ENCODE measurements around the gene ANGPTL4. TPM values are rescaled to one million over a fixed set of nuclear protein-coding genes. Genes with fewer than 3 reads are reported as not detected.

ANGPTL4 gene
- total RNA-seq, 4 donors from 2014 or later: 4.4 to 48.2 (median 19.4) TPM

GRCh38 chr19:8320564-8321066 is 43.3 kb upstream of the ANGPTL4 start:
- Histone ChIP-seq H3K9me3 (no peaks in the 10 kb centered on the region), H3K27me3 (no peaks in the 10 kb centered on the region), H3K36me3 (peaks cover 0 to 50% of the 10 kb centered on the region in 2 donors), H3K4me3 (peak overlapping the region; percentile 81 to 82), H3K27ac (peak overlapping the region; percentile 90 to 99 (median 95)), H3K4me1 (peaks cover 0 to 52% (median 27%) of the 10 kb centered on the region in 3 donors)
- TF ChIP-seq, protein P1, sequence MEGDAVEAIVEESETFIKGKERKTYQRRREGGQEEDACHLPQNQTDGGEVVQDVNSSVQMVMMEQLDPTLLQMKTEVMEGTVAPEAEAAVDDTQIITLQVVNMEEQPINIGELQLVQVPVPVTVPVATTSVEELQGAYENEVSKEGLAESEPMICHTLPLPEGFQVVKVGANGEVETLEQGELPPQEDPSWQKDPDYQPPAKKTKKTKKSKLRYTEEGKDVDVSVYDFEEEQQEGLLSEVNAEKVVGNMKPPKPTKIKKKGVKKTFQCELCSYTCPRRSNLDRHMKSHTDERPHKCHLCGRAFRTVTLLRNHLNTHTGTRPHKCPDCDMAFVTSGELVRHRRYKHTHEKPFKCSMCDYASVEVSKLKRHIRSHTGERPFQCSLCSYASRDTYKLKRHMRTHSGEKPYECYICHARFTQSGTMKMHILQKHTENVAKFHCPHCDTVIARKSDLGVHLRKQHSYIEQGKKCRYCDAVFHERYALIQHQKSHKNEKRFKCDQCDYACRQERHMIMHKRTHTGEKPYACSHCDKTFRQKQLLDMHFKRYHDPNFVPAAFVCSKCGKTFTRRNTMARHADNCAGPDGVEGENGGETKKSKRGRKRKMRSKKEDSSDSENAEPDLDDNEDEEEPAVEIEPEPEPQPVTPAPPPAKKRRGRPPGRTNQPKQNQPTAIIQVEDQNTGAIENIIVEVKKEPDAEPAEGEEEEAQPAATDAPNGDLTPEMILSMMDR (IDR thresholded peaks at IDR 0.05): no peak
- TF ChIP-seq POLR2A (IDR thresholded peaks at IDR 0.05) (no peak), POLR2AphosphoS5 (IDR thresholded peaks at IDR 0.05) (no peak), EP300 (IDR thresholded peaks at IDR 0.05) (no peak)
- WGBS, 2 donors (ENCODE audit: low coverage in 1 of 2): 2 to 10% methylated on average over 4 to 12 of the region's 16 CpGs
- ATAC-seq: peak; percentile 2

DNA sequence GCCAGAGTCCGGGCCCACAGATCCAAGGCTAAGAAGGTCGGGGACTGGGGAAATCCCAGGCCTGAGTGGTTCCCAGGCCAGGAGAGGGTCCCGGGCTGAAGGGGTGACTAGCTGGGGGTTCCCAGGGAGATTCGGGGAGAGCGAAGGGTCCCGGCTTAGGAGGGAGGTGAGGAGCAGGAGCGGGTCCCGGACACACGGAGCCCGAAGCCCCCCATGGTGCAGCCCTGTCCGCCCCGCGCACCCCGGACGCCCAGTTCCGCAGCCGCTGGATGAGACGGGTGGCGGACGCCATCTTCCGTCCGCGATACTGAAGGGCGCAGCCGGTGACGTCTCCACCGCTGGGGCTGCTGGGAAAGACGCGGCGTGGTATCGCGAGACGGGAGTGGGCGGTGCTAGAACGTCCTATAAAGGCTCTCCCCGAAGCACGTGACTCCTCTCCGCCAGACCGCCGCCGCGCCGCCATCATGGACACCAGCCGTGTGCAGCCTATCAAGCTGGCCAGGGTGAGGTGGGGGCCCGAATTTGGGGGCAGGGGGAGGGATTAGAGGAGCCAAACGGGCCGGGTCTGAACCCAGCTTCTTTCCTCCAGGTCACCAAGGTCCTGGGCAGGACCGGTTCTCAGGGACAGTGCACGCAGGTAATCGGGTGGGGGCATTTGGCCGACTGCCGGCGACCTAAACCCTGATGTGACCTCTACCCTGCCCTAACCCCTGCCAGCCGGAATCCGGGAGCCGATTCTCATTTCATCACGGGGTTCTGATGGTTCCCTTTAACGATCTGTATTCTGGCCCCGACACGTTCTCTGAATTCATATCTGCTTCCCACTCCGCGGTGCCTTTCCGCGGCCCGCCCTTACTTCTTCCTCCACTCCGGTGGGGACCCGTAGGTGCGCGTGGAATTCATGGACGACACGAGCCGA is 42.6 kb upstream of the ANGPTL4 start, which contains the start of the genes NDUFA7 and RPS28:
TSS of gene NDUFA7 (minus strand) at position 309 of the 919 bp plus-strand sequence. CDS start at position 292, 17 bp downstream.
TSS of gene RPS28 (plus strand) at position 430 of the 919 bp plus-strand sequence. CDS start at position 465, 35 bp downstream.
- Histone ChIP-seq H3K27me3 (no peaks in the 10 kb centered on the region), H3K9me3 (no peaks in the 10 kb centered on the region), H3K36me3 (peaks cover 0 to 43% of the 10 kb centered on the region in 2 donors), H3K4me1 (peaks cover 0 to 52% (median 27%) of the 10 kb centered on the region in 3 donors), H3K4me3 (peak within 1 kb of the TSS; percentile 81 to 82), H3K27ac (peak within 1 kb of the TSS; percentile 90 to 99 (median 95))
- TF ChIP-seq EP300 (IDR thresholded peaks at IDR 0.05) (no peak), POLR2A (IDR thresholded peaks at IDR 0.05) (peak; percentile 92), POLR2AphosphoS5 (IDR thresholded peaks at IDR 0.05) (peak; percentile 97)
- TF ChIP-seq, protein P1 (IDR thresholded peaks at IDR 0.05): peak in 3 of 4 experiments; percentile 14 to 62 (median 21)
- peak; percentile 95 for ATAC-seq
- 0% methylated on average over 6 to 15 of the region's 72 CpGs for WGBS, 2 donors (ENCODE audit: low coverage in 1 of 2)

GRCh38 chr19:8321986-8322637 is 41.8 kb upstream of the ANGPTL4 start:
- H3K4me3 ChIP-seq: peak overlapping the region; percentile 81 to 82
- H3K27me3 ChIP-seq: no peaks in the 10 kb centered on the region
- ATAC-seq: no peak
- H3K4me1 ChIP-seq: peaks cover 0 to 52% (median 27%) of the 10 kb centered on the region in 3 donors
- H3K9me3 ChIP-seq: peaks cover 0 to 5% (median 0%) of the 10 kb centered on the region in 3 donors
- WGBS, 2 donors (ENCODE audit: low coverage in 1 of 2): 6 to 19% methylated on average over 8 to 23 of the region's 30 CpGs
- TF ChIP-seq EP300 (IDR thresholded peaks at IDR 0.05): no peak
- TF ChIP-seq POLR2A (IDR thresholded peaks at IDR 0.05): no peak
- TF ChIP-seq, protein P1 (IDR thresholded peaks at IDR 0.05): no peak
- TF ChIP-seq POLR2AphosphoS5 (IDR thresholded peaks at IDR 0.05): no peak
- peaks cover 0 to 35% of the 10 kb centered on the region in 2 donors for H3K36me3 ChIP-seq
- H3K27ac ChIP-seq: peak overlapping the region; percentile 90 to 99 (median 95)

DNA sequence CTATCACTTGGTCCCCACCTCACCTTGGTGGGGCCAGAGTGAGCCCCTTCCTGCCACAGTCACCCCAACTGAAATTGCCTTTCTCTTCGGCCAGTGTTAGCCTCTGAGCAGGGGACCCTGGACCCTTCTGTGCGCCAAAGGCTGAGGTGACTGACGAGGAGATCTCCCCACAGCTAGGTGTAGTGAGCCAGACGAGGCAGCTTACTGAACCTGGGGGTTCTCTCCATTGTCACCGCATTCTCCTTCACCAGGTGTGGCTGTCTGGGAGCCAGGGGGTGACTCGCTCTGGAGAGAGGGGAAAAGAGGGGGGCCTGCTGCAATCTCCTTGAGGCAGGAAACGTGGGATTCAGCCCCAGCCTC is 41.3 kb upstream of the ANGPTL4 start:
- no peak for ATAC-seq
- peaks cover 0 to 52% (median 27%) of the 10 kb centered on the region in 3 donors for H3K4me1 ChIP-seq
- no peaks in the 10 kb centered on the region for H3K27me3 ChIP-seq
- no peak for TF ChIP-seq EP300 (IDR thresholded peaks at IDR 0.05)
- no peak for TF ChIP-seq POLR2AphosphoS5 (IDR thresholded peaks at IDR 0.05)
- no peak for TF ChIP-seq POLR2A (IDR thresholded peaks at IDR 0.05)
- TF ChIP-seq, protein P1 (IDR thresholded peaks at IDR 0.05): no peak
- WGBS, 2 donors (ENCODE audit: low coverage in 1 of 2): 60% methylated on average over 1 of the region's 7 CpGs; no CpG with 5 or more reads in 1 of the 2 donors
- peaks cover 0 to 33% of the 10 kb centered on the region in 2 donors for H3K36me3 ChIP-seq
- peak overlapping the region in 2 of 4 donors; percentile 94 to 96 for H3K27ac ChIP-seq
- peak overlapping the region in 1 of 2 donors; percentile 81 for H3K4me3 ChIP-seq
- H3K9me3 ChIP-seq: peaks cover 0 to 5% (median 0%) of the 10 kb centered on the region in 3 donors

All from gastroesophageal sphincter (tissue), 4 donors.